Tibial artery (tissue), 4 donors: ENCODE measurements around the gene SRP68.

Experiments
- DNase-seq, 2 donors: peaks; one replicate each; pipeline ENCODE4 v3.0.0-alpha.2; 2019
- H3K27ac ChIP-seq, 2 donors: fragments of 200-600 bp; sonication (generic) in 1 of 2; 1 replicate in 1 of 2; 2 replicates in 1 of 2; pipeline ENCODE4 v1.5.1; 2018 to 2019; ENCODE audit warnings: mild to moderate bottlenecking in 1 of 2
- H3K27me3 ChIP-seq, 2 donors: fragments of 200-600 bp; sonication (generic) in 1 of 2; one replicate each; pipeline versions ENCODE4 v1.5.1 to v1.6.0; 2016 to 2019
- H3K36me3 ChIP-seq, 3 donors: fragments of 200-600 bp; sonication (generic) in 2 of 3; one replicate each; pipeline ENCODE4 v1.5.1; 2016 to 2019; ENCODE audit warnings: mild to moderate bottlenecking in 2 of 3
- H3K4me1 ChIP-seq, 4 donors: fragments of 200-600 bp; sonication (generic) in 2 of 4; 1 replicate in 3 of 4; 2 replicates in 1 of 4; pipeline ENCODE4 v1.5.1; 2016 to 2019
- H3K4me3 ChIP-seq, 2 donors: fragments of 200-600 bp; sonication (generic) in 1 of 2; 1 replicate in 1 of 2; 2 replicates in 1 of 2; pipeline ENCODE4 v1.5.1; 2018 to 2019; ENCODE audit warnings: mild to moderate bottlenecking in 2 of 2
- H3K9me3 ChIP-seq, 3 donors: fragments of 200-600 bp; sonication (generic) in 1 of 3; one replicate each; pipeline ENCODE4 v1.5.1; 2016 to 2019
- intact Hi-C: fragments of 100-400 bp; cut with DNase I; formaldehyde crosslinking; loops from one replicate; pipeline ENCODE4 v1.15.0; 2023; ENCODE audit warnings: low total_unique reads
- TF ChIP-seq, protein P1 (sequence below), 2 experiments: fragments of 200-600 bp in 1 of 2; fragments of 450-650 bp in 1 of 2; IDR thresholded peaks; one replicate each; pipeline ENCODE4 v1.5.1; 2017 to 2019; ENCODE audit warnings: antibody characterized with exemption in 2 of 2, mild to moderate bottlenecking in 1 of 2, moderate library complexity in 1 of 2

The SRP68 gene

DNA sequence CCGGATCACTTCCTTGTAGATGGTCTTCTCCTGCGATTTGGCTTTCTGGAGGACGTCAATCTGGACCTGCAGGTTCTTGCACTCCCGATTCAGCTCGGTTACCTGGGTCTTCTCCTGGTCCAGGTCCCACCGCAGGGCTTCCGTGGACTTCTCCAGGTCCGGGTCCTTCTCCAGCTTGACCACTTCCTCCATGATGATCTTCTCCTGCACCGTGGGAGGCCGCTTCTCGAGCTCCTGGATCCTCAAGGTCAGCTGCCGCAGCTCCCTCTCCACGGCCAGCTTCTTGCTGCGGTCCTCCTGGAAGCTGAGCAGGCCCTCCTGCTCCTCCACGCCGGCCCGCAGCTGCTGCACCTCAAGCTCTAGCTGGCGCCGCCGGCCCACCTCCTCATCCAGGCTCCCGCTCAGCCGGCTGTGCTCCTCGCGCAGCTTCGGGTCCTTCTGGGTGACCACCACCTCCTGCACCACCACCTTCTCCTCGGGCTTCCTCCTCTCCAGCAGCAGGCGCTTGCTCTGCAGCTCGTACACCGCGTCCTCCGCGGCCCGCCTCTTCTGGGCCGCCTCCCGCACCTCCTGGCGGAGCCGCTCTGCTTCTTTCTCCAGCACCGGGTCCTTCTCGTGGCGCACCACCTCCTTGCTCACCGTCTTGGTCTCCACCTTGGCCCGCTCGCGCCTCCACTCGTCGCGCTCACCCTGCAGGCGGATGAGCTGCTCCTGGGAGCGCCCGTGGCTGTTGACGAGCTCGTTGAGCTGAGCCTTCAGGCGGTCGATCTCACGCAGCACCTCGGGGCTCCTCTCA lies 63.5 kb downstream of the SRP68 start:
- intact Hi-C loops: no loop called here

DNA sequence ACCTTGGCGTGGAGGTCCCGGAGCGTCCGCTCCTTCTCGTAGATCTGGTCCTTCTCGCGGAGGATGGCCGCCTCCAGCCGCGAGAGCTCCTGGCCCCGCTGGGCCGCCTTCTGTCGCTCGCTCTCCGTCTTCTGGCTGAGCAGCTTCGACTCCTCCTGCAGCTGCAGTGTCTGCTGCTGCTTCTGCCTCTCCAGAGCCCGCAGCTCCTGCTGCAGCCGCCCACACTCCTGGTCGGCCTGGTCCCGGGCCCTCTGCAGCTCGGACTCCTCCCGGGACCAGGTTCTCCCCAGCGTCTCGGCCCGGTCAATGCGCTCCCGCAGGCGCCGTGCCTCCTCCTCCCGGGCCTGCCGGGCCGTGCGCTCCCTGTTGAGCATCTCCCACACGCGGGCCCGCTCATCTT lies 64.1 kb downstream of the SRP68 start:
- intact Hi-C loops: no loop called here
- Histone ChIP-seq H3K27ac (no peak overlapping the region), H3K9me3 (no peaks in the 10 kb centered on the region), H3K4me1 (no peaks in the 10 kb centered on the region), H3K4me3 (no peak overlapping the region), H3K27me3 (no peaks in the 10 kb centered on the region), H3K36me3 (peaks cover 0 to 21% (median 0%) of the 10 kb centered on the region in 3 donors)
- no peak for DNase-seq
- TF ChIP-seq, protein P1, sequence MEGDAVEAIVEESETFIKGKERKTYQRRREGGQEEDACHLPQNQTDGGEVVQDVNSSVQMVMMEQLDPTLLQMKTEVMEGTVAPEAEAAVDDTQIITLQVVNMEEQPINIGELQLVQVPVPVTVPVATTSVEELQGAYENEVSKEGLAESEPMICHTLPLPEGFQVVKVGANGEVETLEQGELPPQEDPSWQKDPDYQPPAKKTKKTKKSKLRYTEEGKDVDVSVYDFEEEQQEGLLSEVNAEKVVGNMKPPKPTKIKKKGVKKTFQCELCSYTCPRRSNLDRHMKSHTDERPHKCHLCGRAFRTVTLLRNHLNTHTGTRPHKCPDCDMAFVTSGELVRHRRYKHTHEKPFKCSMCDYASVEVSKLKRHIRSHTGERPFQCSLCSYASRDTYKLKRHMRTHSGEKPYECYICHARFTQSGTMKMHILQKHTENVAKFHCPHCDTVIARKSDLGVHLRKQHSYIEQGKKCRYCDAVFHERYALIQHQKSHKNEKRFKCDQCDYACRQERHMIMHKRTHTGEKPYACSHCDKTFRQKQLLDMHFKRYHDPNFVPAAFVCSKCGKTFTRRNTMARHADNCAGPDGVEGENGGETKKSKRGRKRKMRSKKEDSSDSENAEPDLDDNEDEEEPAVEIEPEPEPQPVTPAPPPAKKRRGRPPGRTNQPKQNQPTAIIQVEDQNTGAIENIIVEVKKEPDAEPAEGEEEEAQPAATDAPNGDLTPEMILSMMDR (IDR thresholded peaks at IDR 0.05): no peak

More for the DNA sequence above, 63.5 kb downstream of the SRP68 start:
- H3K36me3 ChIP-seq: peaks cover 0 to 17% (median 0%) of the 10 kb centered on the region in 3 donors
- no peak for DNase-seq
- no peaks in the 10 kb centered on the region for H3K4me1 ChIP-seq
- H3K27ac ChIP-seq: no peak overlapping the region
- TF ChIP-seq, protein P1 (IDR thresholded peaks at IDR 0.05): no peak
- no peaks in the 10 kb centered on the region for H3K27me3 ChIP-seq
- no peaks in the 10 kb centered on the region for H3K9me3 ChIP-seq
- no peak overlapping the region for H3K4me3 ChIP-seq

DNA sequence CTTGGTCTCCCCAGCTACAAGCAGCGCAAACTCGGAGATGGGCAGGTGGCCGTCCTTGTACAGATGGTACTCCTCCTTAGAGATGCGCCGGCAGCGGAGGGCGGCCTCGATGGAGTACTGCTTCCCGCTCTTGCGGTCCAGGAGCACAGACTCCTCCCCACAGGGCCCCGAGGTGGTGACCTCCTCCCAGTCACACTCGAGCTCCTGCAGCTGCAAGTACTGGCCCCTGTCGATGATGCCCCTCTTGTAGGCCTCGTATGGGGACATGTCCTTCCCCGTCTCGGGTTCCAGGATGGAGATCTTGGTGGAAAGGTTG lies 64.5 kb downstream of the SRP68 start:
- TF ChIP-seq, protein P1 (IDR thresholded peaks at IDR 0.05): no peak
- H3K27ac ChIP-seq: no peak overlapping the region
- DNase-seq: no peak
- H3K4me3 ChIP-seq: no peak overlapping the region
- no peaks in the 10 kb centered on the region for H3K9me3 ChIP-seq
- intact Hi-C loops: loop anchor here (2.0 kb wide), 1 partner anchor 103 kb away; the partner anchor contains the start of gene MRPL38
- H3K27me3 ChIP-seq: no peaks in the 10 kb centered on the region
- no peaks in the 10 kb centered on the region for H3K4me1 ChIP-seq
- peaks cover 0 to 24% (median 0%) of the 10 kb centered on the region in 3 donors for H3K36me3 ChIP-seq

GRCh38 chr17:76007131-76007849 lies 65.0 kb downstream of the SRP68 start:
- Histone ChIP-seq H3K27ac (no peak overlapping the region), H3K9me3 (no peaks in the 10 kb centered on the region), H3K4me1 (no peaks in the 10 kb centered on the region), H3K27me3 (no peaks in the 10 kb centered on the region), H3K36me3 (peaks cover 0 to 28% (median 0%) of the 10 kb centered on the region in 3 donors), H3K4me3 (no peak overlapping the region)
- DNase-seq: no peak
- TF ChIP-seq, protein P1 (IDR thresholded peaks at IDR 0.05): no peak
- intact Hi-C loops: loop anchor here (2.0 kb wide), 1 partner anchor 102 kb away; the partner anchor contains the start of gene MRPL38

DNA sequence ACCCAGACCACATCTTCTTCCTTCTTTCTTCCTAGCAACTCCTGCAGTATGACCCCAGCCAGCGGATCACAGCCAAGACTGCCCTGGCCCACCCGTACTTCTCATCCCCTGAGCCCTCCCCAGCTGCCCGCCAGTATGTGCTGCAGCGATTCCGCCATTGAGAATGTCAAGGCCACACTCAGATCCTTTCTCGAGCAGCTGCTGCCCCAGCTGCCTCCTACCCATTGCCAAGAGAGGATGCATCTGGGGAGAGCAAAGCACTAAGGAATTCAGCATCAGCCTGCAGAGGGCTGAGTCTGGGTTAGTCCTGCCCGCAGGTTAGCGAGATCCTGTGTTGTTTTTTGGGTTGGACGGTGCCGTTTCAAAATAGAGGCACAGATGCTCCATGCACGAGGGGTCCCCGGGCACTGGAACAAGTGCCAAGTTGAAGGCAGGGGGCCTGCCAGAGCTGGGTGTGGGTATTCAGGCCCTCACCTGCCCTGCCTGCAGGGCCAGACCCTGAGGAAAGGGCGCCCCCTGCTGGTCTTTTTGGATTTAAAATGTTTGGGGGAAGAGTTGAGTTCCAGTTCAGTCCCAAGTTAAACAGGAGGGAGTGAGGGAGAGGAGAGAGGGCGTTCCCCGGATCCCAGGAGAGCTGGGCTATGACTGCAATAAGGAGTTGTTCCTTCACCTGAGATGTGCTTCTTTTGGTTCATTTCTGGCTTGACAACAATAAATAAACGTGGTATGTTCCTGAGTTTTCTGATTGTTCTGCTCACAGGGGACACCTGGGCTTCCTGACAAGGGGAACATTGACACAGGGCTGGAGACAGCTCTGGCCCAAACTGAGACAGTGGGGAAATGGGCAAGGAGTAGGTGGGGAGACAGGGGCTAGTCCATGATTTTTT lies 66.8 kb downstream of the SRP68 start:
- TF ChIP-seq, protein P1 (IDR thresholded peaks at IDR 0.05): peak; percentile 54 to 64
- H3K36me3 ChIP-seq: peaks cover 0 to 44% (median 0%) of the 10 kb centered on the region in 3 donors
- no peak overlapping the region for H3K4me3 ChIP-seq
- H3K27me3 ChIP-seq: no peaks in the 10 kb centered on the region
- H3K27ac ChIP-seq: no peak overlapping the region
- no peaks in the 10 kb centered on the region for H3K9me3 ChIP-seq
- peaks cover 0 to under 1% (median 0%) of the 10 kb centered on the region in 4 donors for H3K4me1 ChIP-seq
- intact Hi-C loops: loop anchor here (2.0 kb wide), 1 partner anchor 101 kb away; the partner anchor contains the start of gene MRPL38
- DNase-seq: peak; percentile 69 to 83
